K562 (cell line): Measurements from ENCODE around the gene HDAC7. TPM values are rescaled to one million over a fixed set of nuclear protein-coding genes. Genes with fewer than 3 reads are reported as not detected.

Experiments used
- ATAC-seq: fragments of 200-7000 bp; cut with Tn5 transposase; 3 replicates; pipeline ENCODE4 v1.9.1; 2020; ENCODE audit warnings: moderate library complexity
- BruUV-seq: library from RNA; stranded (reverse); fragments of 400-500 nt; replicated peaks from 2 replicates; lab custom pipeline; 2021; lab: Mats Ljungman, UMichigan
- CTCF ChIA-PET: fragments of 300-600 bp; formaldehyde crosslinking; extraction: SDS; loops from one replicate; lab custom pipeline; 2021; ENCODE audit warnings: low intra/inter-chr PET ratio; lab: Yijun Ruan, JAX
- POLR2A ChIA-PET: fragments of 300-600, 350-650 bp; sonication (Branson Sonifier 250); formaldehyde crosslinking; extraction: SDS; loops from one replicate; lab custom pipeline; 2021; ENCODE audit warnings: antibody characterized with exemption, inconsistent platforms; lab: Yijun Ruan, JAX
- DNase-seq, 4 experiments: peaks; one replicate each; pipeline versions ENCODE4 v3.0.0 to v3.0.0-alpha.2; 2011 to 2018; ENCODE audit warnings: low spot score in 3 of 4, mixed read lengths in 3 of 4; ENCODE audit errors: extremely low read depth in 1 of 4
- FAIRE-seq: peaks from 2 replicates; lab custom pipeline; 2011; peaks lifted over from hg19 to GRCh38; lab: Jason Lieb, UNC
- H2AFZ ChIP-seq: 2 replicates; pipeline ENCODE4 v1.6.0; 2011; ENCODE audit warnings: low read depth, low read length, control low read depth, inconsistent platforms
- H3K27ac ChIP-seq: fragments of 200-600 bp; 3 replicates; pipeline ENCODE4 v1.8.0; 2011; ENCODE audit warnings: low read depth, mild to moderate bottlenecking, control low read depth, inconsistent platforms, low read length, moderate library complexity, mixed read lengths; ENCODE audit errors: extremely low read depth
- H3K27me3 ChIP-seq, 2 experiments: fragments of 300-600 bp in 1 of 2; 2 replicates in 1 of 2; 3 replicates in 1 of 2; pipeline versions ENCODE4 v1.6.0 to v1.8.0; 2011; ENCODE audit warnings: inconsistent platforms in 2 of 2, low read length in 2 of 2, mild to moderate bottlenecking in 1 of 2, mixed read lengths in 1 of 2, moderate library complexity in 1 of 2; ENCODE audit not compliant: control insufficient read depth in 2 of 2, insufficient read depth in 2 of 2
- H3K36me3 ChIP-seq: fragments of 300-600 bp; 3 replicates; pipeline ENCODE4 v1.8.0; 2011; ENCODE audit warnings: mild to moderate bottlenecking, low read length, inconsistent platforms; ENCODE audit not compliant: control insufficient read depth, insufficient read depth
- H3K4me1 ChIP-seq, 2 experiments: fragments of 200-600 bp in 1 of 2; replicated peaks in 1 of 2; 2 replicates in 1 of 2; 3 replicates in 1 of 2; pipeline versions ENCODE4 v1.5.1 to v1.8.0; 2011; ENCODE audit warnings: inconsistent platforms in 2 of 2, low read length in 2 of 2, mild to moderate bottlenecking in 1 of 2, mixed read lengths in 1 of 2, moderate library complexity in 1 of 2; ENCODE audit not compliant: control insufficient read depth in 2 of 2, insufficient read depth in 2 of 2
- H3K4me2 ChIP-seq: 2 replicates; pipeline ENCODE4 v1.6.1; 2011; ENCODE audit warnings: low read length, control low read depth, inconsistent platforms, mixed read lengths; ENCODE audit not compliant: insufficient read depth
- H3K4me3 ChIP-seq: fragments of 200-600 bp; sonication (generic), shearing (Covaris generic); 2 replicates; pipeline ENCODE4 v1.5.1; 2016; ENCODE audit warnings: control low read depth, inconsistent platforms
- H3K79me2 ChIP-seq: fragments of 200-600 bp; 3 replicates; pipeline ENCODE4 v1.8.0; 2011; ENCODE audit warnings: low read length, inconsistent platforms; ENCODE audit not compliant: control insufficient read depth, insufficient read depth
- H3K9ac ChIP-seq, 2 experiments: 2 replicates each; pipeline versions ENCODE4 v1.6.0 to v1.6.1; 2011; ENCODE audit warnings: low read depth in 2 of 2, low read length in 2 of 2, control low read depth in 1 of 2, inconsistent platforms in 1 of 2, mild to moderate bottlenecking in 1 of 2, mixed read lengths in 1 of 2; ENCODE audit not compliant: insufficient read depth in 1 of 2
- H3K9me1 ChIP-seq: one replicate; pipeline ENCODE4 v1.6.0; 2011; ENCODE audit warnings: inconsistent platforms, mild to moderate bottlenecking, low read length, moderate library complexity; ENCODE audit not compliant: control insufficient read depth, insufficient read depth
- H3K9me3 ChIP-seq: replicated peaks from 2 replicates; pipeline ENCODE4 v1.5.1; 2011; ENCODE audit warnings: low read depth, low read length, inconsistent platforms; ENCODE audit not compliant: control insufficient read depth, insufficient read depth
- H4K20me1 ChIP-seq: replicated peaks from 2 replicates; pipeline ENCODE4 v1.6.1; 2011; ENCODE audit warnings: low read length, inconsistent platforms, mixed read lengths; ENCODE audit not compliant: control insufficient read depth, insufficient read depth
- DEAF1 ChIP-seq: fragments of 450-650 bp; formaldehyde crosslinking; IDR thresholded peaks from 2 replicates; pipeline ENCODE4 v1.4.0; 2020; ENCODE audit warnings: mild to moderate bottlenecking, moderate library complexity
- HDAC2 ChIP-seq: fragments of 450-650 bp; IDR thresholded peaks from 2 replicates; pipeline ENCODE4 v1.6.1; 2016; ENCODE audit warnings: mild to moderate bottlenecking
- HDGF ChIP-seq: fragments of 450-650 bp; IDR thresholded peaks from 2 replicates; pipeline ENCODE4 v1.6.1; 2016
- KLF13 ChIP-seq: fragments of 450-650 bp; IDR thresholded peaks from 2 replicates; pipeline ENCODE4 v1.6.1; 2016; ENCODE audit warnings: missing genetic modification characterization, low read depth, mild to moderate bottlenecking, missing compliant biosample characterization, moderate library complexity, borderline replicate concordance
- PCBP2 ChIP-seq: fragments of 200-400 bp; formaldehyde crosslinking; IDR thresholded peaks from 2 replicates; pipeline ENCODE4 v1.6.1; 2018; ENCODE audit warnings: low read length, low read depth, mild to moderate bottlenecking, moderate library complexity; ENCODE audit not compliant: poor library complexity, severe bottlenecking
- RBM17 ChIP-seq: fragments of 200-400 bp; formaldehyde crosslinking; IDR thresholded peaks from 2 replicates; pipeline ENCODE4 v1.6.1; 2017; ENCODE audit warnings: low read depth, mild to moderate bottlenecking, low read length, borderline replicate concordance
- TCF15 ChIP-seq: fragments of 250-450 bp; sonication (Bioruptor Pico); IDR thresholded peaks from 2 replicates; pipeline ENCODE4 v1.8.0; 2022; ENCODE audit warnings: moderate library complexity, mild to moderate bottlenecking, inconsistent platforms
- XRCC5 ChIP-seq: fragments of 200-400 bp; formaldehyde crosslinking; IDR thresholded peaks from 2 replicates; pipeline ENCODE4 v1.6.1; 2017; ENCODE audit warnings: low read depth, mild to moderate bottlenecking, low read length
- ZKSCAN1 ChIP-seq: fragments of 150-350 bp; IDR thresholded peaks from 2 replicates; pipeline ENCODE4 v1.6.1; 2016; ENCODE audit warnings: low read depth, low read length
- ZNF140 ChIP-seq: fragments of 250-450 bp; sonication (Bioruptor Pico); IDR thresholded peaks from 2 replicates; pipeline ENCODE4 v1.8.0; 2021; ENCODE audit warnings: moderate library complexity, mild to moderate bottlenecking, inconsistent platforms
- ZNF24 ChIP-seq: fragments of 450-650 bp; IDR thresholded peaks from 2 replicates; pipeline ENCODE4 v1.6.1; 2016
- ZNF609 ChIP-seq: sonication (generic); formaldehyde crosslinking; IDR thresholded peaks from 2 replicates; pipeline ENCODE4 v1.8.1; 2023; ENCODE audit warnings: missing genetic modification reagents, mild to moderate bottlenecking, borderline replicate concordance
- ZNF785 ChIP-seq: fragments of 250-450 bp; sonication (Bioruptor Pico); IDR thresholded peaks from 2 replicates; pipeline ENCODE4 v1.4.0; 2020; ENCODE audit warnings: mild to moderate bottlenecking
- WGBS: fragments of 100-300 bp; shearing (Covaris generic); methylation state at CpG from one replicate; pipeline ENCODE4 v1.1.6; 2016; ENCODE audit warnings: low coverage, mixed read lengths; ENCODE audit not compliant: insufficient coverage; ENCODE audit errors: missing lambda C conversion rate; 5-methylcytosine and 5-hydroxymethylcytosine counted together
- in situ Hi-C: fragments of 300-500 bp; cut with MboI; formaldehyde crosslinking; loops from 4 replicates; pipeline ENCODE4 v1.15.0; 2018; ENCODE audit warnings: inconsistent platforms, mixed read lengths
- intact Hi-C: fragments of 100-400 bp; cut with micrococcal nuclease; formaldehyde crosslinking; loops from 2 replicates; pipeline ENCODE4 v1.14.2; 2022
- polyA plus RNA-seq, 8 experiments: library from polyadenylated mRNA; depleted of rRNA in 4 of 8; stranded (reverse) in 5 of 8; unstranded in 3 of 8; fragments of >200 nt; fragmentation: Nextera tagmentation in 2 of 8; fragmentation: Illumina TruSeq in 1 of 8; extraction: Ambion mirVana in 2 of 8; extraction: Trizol in 1 of 8; gene quantifications; 2 replicates each; pipeline versions ENCODE4 v1.2.1 to v1.2.3, GENCODE V29; 2011 to 2014; ENCODE audit warnings: inconsistent platforms in 1 of 8, missing spikeins in 1 of 8
- total RNA-seq, 7 experiments: library from RNA; depleted of rRNA in 6 of 7; stranded (reverse); fragments of >200 nt in 6 of 7; fragmentation: Illumina TruSeq in 2 of 7; extraction: Trizol in 2 of 7; gene quantifications; 2 replicates each; pipeline versions ENCODE4 v1.2.1 to v1.2.3, GENCODE V29; 2011 to 2021; ENCODE audit warnings: low replicate concordance in 1 of 7
- TF ChIP-seq, protein P1 (sequence below): fragments of 250-450 bp; sonication (Bioruptor Pico); IDR thresholded peaks from 2 replicates; pipeline ENCODE4 v1.4.0; 2020; ENCODE audit warnings: mild to moderate bottlenecking, moderate library complexity

The HDAC7 gene
- total and polyA plus RNA-seq, 9 of the 15 experiments (the other 6 are each of a cell fraction or from before 2014, with no cell fraction given): 2.5 to 129 (median 31.1) TPM

DNA sequence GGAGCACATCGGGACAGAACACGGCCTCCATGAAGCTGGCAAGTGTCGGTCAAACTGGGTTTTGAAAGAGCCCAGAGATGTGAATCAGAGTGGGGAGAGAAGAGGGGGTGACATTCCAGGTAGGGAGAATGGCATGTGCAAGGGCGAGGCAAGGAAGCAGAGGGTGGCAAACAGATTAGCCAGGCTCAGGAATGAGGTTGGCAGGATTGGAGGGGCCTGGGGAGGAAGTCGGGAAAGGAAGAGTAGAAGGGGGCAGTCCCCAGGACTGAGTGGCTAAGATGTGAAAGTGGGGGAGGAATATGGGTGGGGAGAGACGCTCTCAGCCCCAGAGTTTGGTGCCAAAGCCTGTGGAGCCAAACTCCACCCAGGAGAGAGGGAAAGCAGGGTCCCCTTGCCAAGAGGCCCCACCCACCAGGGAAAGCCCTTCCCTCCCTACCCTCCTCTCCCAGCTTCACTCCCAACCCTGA is 5.5 kb upstream of the HDAC7 start (continued):
- TF ChIP-seq, protein P1, sequence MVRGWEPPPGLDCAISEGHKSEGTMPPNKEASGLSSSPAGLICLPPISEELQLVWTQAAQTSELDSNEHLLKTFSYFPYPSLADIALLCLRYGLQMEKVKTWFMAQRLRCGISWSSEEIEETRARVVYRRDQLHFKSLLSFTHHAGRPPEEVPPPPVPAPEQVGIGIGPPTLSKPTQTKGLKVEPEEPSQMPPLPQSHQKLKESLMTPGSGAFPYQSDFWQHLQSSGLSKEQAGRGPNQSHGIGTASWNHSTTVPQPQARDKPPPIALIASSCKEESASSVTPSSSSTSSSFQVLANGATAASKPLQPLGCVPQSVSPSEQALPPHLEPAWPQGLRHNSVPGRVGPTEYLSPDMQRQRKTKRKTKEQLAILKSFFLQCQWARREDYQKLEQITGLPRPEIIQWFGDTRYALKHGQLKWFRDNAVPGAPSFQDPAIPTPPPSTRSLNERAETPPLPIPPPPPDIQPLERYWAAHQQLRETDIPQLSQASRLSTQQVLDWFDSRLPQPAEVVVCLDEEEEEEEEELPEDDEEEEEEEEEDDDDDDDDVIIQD (CRISPR knock-in tag): no peak
- TF ChIP-seq ZNF140 (CRISPR knock-in tag) (no peak), ZNF785 (CRISPR knock-in tag) (no peak), PCBP2 (no peak), ZKSCAN1 (no peak), TCF15 (CRISPR knock-in tag) (no peak), ZNF24 (no peak), KLF13 (tag) (no peak)

GRCh38 chr12:47824635-47825034 is 4.9 kb upstream of the HDAC7 start:
- ATAC-seq (no peak), FAIRE-seq (no peak), DNase-seq (no peak)
- Histone ChIP-seq H3K9ac (no peak overlapping the region), H3K4me1 (peaks cover 34 to 38% of the 10 kb centered on the region in 2 experiments), H3K27ac (no peak overlapping the region), H3K79me2 (peaks cover 15% of the 10 kb centered on the region), H3K4me3 (no peak overlapping the region), H3K36me3 (no peaks in the 10 kb centered on the region), H2AFZ (no peak overlapping the region), H4K20me1 (no peaks in the 10 kb centered on the region), H3K9me1 (no peaks in the 10 kb centered on the region), H3K27me3 (no peaks in the 10 kb centered on the region), H3K4me2 (no peak overlapping the region), H3K9me3 (no peaks in the 10 kb centered on the region)
- 73% methylated on average over 3 of the region's 3 CpGs for WGBS
- in situ Hi-C loops: no loop called here
- intact Hi-C loops: no loop called here
- CTCF ChIA-PET: no interaction called here
- no TSS peak for BruUV-seq
- POLR2A ChIA-PET: interaction anchor here (0.7 kb wide), 3 partner anchors 44 to 554 kb away, joined by 3 to 4 read pairs (median 3); no protein-coding TSS in a partner anchor
- no peak for TF ChIP-seq DEAF1 (CRISPR knock-in tag)
- TF ChIP-seq XRCC5: no peak
- no peak for TF ChIP-seq HDAC2
- TF ChIP-seq ZNF609 (CRISPR knock-in tag): no peak
- no peak for TF ChIP-seq RBM17
- no peak for TF ChIP-seq HDGF
